GM20431 (cell line): ENCODE measurements around the gene TPSAB1.
"Not testable (repeated sequence)": the region's sequence is repeated elsewhere in the genome, so short reads cannot be mapped to it uniquely, and the experiment has no call there.

Experiments used
- in situ Hi-C: fragments of 300-500 bp; cut with MseI, MboI; formaldehyde crosslinking; loops from one replicate; pipeline ENCODE4 v1.15.0; 2020; ENCODE audit warnings: low sequenced_read_pairs; ENCODE audit not compliant: unreplicated experiment

The TPSAB1 gene

GRCh38 chr16:1240436-1240835 lies at the start of gene TPSAB1:
Gene TPSAB1 (plus strand): TSS chr16:1240705. CDS start chr16:1240939, 234 bp downstream.
- in situ Hi-C loops = not testable (repeated sequence)

DNA sequence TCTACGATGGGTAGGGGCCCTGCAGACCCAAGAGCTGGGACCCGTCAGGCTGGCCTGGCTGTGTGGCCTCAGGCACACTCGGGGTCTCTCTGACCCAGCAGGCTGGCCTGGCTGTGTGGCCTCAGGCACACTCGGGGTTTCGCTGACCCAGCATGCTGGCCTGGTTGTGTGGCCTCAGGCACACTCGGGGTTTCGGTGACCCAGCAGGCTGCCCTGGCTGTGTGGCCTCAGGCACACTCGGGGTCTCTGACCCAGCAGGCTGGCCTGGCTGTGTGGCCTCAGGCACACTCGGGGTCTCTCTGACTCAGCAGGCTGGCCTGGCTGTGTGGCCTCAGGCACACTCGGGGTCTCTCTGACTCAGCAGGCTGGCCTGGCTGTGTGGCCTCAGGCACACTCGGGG lies 49.7 kb upstream of the TPSAB1 start:
- in situ Hi-C loops = not testable (repeated sequence)

DNA sequence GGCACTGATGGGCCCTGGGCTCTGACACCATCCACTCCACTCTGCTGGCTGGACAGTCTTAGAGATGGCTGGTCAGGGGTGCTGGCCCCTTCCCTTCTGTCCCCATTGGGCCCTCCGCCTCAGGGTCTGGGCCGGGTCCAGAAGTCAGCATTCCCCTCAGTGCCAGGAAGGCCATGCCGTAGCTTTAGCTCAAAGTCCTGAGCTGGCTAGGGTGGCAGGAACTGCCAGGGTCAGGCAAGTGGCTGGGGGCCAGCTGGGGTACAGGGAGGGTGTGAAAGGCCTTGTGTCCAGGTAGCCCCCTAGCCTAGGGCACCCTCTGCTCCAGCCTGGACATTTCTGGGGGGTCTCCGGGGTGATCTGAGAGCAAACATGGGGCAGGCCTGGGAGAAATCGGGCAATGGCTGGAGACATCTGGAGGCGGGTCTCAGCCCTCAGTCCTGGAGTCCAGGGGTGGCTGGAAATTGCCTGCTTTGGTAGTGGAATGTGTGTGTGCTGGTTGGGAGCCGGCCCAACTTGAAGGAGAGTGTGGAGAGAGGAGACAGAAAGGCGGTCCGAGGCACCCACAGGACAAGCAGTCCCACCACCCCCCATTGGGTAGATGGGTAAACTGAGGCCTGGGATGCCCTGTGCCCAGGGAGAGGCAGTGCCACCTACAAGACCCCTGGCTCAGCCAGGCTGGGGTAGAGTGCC lies 48.0 kb upstream of the TPSAB1 start:
- in situ Hi-C loops = no loop called here

- in situ Hi-C loops = no loop called here
Measured at GRCh38 chr16:1193143-1193824, 47.2 kb upstream of the TPSAB1 start.

DNA sequence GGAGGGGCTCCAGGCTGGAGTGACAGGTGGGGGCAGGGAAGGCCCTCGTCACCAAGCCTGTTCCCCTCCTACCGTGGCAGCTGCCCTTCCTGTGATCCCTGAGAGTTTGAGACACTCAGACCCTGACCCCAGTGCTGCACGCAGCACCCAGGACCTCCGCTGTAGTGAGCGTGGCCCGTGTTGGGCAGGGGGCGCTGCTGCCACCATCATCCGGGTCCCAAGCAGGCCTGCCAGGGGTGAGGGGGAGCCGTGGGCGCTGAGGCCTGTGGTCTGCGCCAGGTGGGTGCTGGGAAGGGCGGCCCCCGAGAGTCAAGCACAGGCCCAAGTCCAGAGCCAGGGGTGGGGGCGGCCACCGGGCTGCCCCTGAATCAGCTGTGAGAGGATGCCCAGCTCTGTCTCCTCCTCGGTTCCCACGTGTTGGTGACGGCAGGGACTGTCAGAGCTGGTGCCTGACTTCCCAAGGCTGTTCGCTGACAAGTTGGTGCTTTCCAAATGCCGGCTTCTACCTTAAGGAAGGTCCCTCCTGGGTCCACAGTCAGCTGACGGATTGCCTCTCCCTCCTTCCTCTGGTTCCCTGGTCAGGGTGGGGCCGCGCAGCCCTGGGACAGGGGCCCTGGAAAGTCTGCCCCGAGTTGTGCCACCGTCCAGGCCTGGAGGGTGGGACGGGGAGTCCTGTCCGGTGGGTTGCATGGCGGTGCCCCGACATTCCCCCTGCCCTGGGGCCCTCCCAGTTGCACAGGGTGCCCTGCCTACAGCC lies 46.5 kb upstream of the TPSAB1 start:
- in situ Hi-C loops = no loop called here

DNA sequence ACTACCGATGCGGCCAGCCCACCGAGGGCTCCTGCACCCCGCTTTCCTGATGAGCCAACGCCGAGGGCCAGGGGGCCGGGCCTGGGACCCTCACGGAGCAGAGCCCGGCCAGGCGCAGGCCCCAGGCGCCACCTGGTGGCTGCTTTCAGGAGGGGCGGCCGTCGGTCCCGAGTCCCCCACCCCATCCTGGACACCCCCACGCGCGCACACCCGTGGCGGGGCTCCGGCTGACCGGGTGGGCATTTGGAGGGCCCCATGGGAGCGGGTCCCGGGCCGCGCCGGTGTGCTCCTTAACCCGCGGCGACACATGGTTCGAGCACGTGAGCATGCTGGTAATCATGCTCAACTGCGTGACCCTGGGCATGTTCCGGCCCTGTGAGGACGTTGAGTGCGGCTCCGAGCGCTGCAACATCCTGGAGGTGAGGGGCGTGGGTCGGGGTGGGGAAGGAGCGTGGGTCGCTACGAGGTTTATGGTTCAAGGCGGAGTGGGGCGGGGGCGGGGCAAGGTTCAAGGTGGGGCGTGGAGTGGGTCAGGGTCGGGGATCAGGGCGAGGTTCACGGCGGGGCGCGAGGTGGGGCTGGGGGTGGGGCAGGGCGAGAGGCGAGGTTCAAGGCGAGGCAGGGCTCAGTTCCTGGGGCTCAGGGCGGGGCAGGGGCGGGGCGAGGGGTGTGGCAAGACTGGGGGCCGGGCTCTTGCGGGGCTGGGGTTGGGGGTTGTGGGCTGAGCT lies 45.7 kb upstream of the TPSAB1 start:
- in situ Hi-C loops = no loop called here

GRCh38 chr16:1195393-1195666 lies 45.2 kb upstream of the TPSAB1 start:
- in situ Hi-C loops = no loop called here

DNA sequence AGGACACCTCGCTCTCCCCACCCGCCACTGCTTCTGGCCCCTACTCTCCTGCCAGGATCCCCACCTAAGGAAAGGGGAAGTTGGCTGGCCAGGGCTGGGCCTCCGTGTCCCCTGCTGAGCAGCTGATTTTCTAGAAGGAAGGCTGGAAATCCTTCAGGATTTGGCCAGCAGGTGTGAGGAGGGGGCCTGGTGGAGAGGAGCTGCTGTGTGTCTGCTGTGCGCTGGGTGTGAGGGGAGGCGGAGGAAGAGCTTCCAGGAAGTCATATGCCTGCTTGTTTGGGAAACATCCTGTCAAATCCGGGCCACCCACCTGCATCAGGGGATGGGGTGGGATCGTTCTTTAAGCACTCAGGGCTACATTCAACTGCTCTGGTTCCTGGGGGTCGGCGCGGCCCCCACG lies 44.0 kb upstream of the TPSAB1 start:
- in situ Hi-C loops = no loop called here

DNA sequence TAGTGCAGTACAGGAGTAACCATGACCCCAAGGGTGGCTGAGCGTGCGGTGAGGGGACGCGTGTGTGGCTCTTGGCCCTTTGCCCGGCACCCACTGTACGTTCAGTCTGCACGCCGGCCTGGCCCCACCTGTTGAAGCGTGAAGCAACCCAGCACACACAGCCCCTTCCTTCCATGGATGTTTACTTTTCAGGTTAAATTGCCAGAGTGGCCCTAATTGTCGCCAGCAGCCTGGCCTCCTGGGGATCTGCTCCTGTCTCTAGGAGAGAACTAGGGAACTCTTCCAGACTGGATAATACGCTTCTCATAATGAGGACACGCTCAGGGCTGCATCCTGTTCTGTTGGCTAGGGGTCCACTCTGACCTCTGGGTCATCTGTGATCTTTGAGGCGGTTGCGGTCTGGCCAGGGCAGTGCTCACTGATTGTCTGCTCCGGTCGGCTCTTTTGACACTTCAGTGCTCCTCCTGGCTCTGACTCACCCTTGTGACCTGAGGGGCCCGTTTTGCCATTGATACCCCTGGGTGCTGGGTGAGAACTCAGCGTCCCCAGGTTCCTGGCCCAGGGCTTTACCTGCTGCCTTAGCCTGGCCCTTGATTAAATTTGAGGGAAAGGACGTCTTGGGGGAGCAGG lies 43.2 kb upstream of the TPSAB1 start:
- in situ Hi-C loops = no loop called here

- in situ Hi-C loops = no loop called here
Measured at GRCh38 chr16:1198194-1198593, 42.3 kb upstream of the TPSAB1 start.

- in situ Hi-C loops = not testable (repeated sequence)
Measured at GRCh38 chr16:1198671-1199346, 41.7 kb upstream of the TPSAB1 start.

DNA sequence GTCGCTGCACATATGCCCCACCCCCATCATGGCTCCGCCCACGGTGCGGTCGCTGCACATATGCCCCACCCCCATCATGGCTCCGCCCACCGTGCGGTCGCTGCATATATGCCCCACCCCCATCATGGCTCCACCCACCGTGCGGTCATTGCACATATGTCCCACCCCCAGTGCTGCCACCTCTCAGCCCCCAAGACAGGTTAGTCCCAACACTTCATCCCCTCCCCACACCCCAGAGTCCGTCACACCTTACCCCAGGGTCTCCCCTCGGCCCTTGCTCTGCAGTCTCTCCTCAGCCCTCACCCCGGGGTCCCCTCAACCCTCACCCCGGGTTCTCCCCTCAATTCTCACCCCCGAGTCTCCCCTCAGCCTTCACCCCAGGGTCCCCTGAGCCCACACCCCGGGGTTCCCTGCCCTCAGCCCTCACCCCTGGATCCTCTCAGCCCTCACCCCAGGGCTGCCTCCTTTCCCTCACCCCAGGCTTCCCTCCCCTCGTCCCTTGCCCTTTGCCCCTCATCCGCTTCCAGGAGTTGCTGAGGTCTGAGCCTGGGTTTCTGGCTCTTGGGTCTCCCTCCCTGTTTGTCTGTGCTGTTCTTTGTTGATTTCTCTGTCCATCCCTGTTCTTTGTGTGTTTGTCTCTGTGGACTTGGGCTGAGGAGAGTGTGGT lies 41.0 kb upstream of the TPSAB1 start:
- in situ Hi-C loops = no loop called here

DNA sequence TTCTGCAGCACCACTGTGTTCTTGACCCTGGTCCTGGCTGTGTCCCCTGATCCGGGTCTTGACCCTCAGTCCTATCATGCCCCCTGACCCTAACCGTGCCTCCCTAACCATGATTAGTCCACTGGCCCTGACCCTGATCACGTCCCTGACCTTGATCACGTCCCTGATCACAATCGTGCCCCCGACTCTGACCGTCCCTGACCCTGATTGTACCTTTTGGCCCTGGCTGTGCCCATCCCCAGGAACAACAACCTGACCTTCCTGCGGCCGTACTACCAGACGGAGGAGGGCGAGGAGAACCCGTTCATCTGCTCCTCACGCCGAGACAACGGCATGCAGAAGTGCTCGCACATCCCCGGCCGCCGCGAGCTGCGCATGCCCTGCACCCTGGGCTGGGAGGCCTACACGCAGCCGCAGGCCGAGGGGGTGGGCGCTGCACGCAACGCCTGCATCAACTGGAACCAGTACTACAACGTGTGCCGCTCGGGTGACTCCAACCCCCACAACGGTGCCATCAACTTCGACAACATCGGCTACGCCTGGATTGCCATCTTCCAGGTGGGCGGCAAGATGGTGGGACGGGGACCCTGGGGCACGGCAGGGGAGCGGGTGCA lies 40.4 kb upstream of the TPSAB1 start:
- in situ Hi-C loops = no loop called here

- in situ Hi-C loops = no loop called here
Measured at GRCh38 chr16:1201444-1201843, 39.1 kb upstream of the TPSAB1 start.

DNA sequence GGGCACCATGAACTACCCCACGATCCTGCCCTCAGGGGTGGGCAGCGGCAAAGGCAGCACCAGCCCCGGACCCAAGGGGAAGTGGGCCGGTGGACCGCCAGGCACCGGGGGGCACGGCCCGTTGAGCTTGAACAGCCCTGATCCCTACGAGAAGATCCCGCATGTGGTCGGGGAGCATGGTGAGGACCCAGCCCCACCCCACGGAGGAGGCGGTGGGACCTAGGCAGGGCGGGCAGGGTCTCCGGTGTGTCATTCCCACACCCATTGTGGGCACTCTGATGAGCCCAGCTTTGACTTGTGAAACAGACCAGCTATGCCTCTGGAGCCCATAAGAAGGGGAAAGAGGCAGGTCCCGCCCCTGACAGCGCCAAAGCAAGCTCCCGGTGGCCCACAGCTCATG lies 38.2 kb upstream of the TPSAB1 start:
- in situ Hi-C loops = no loop called here

DNA sequence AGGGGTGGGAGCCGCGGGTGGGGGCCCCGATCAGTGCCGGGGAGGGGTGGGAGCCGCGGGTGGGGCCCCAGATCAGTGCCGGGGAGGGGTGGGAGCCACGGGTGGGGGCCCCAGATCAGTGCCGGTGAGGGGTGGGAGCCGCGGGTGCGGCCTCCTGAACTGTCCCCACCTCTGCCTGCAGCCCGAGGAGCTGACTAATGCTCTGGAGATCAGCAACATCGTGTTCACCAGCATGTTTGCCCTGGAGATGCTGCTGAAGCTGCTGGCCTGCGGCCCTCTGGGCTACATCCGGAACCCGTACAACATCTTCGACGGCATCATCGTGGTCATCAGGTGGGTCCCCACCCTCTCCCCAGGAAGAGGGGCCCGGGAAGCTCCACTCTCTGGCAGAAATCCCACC lies 35.6 kb upstream of the TPSAB1 start:
- in situ Hi-C loops = no loop called here

DNA sequence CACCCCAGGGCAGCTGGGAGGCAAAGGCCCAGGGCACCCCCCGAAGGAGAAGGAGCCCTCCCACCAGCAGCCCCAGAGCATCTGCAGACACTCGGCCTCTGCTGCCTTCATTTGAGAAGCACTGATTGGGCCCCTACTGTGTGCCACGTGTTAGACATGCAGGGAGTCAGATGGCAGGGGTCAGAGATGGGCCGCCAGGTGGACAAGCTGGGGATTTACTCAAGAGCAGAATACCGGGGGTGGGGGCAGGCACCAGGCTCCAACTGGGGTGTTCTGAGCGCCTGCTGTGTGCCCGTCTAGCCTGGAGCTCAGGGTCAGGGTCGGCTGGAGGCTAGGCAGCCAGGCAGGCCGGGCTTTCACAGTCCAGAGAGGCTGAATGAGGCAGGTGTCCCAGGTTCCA lies 34.2 kb upstream of the TPSAB1 start:
- in situ Hi-C loops = no loop called here

GRCh38 chr16:1206786-1207185 lies 33.7 kb upstream of the TPSAB1 start:
- in situ Hi-C loops = no loop called here
